ENCODE measurements around the gene ANO9. TPM values are rescaled to one million over a fixed set of nuclear protein-coding genes. Genes with fewer than 3 reads are reported as not detected.

The ANO9 gene
- total RNA-seq, 4 donors from 2014 or later, result 11.0 to 22.1 (median 16.2) TPM

- TF ChIP-seq CTCF (IDR thresholded peaks at IDR 0.05) (no peak), POLR2A (IDR thresholded peaks at IDR 0.05) (no peak)
- H3K9me3 ChIP-seq, result no peaks in the 10 kb centered on the region
- intact Hi-C loops (cut with DNase I), result no loop called here
- no peak for DNase-seq
- H3K27me3 ChIP-seq, result peaks cover 0 to 4% (median 0%) of the 10 kb centered on the region in 4 donors
- H3K36me3 ChIP-seq, result peaks cover 0 to 7% (median 0%) of the 10 kb centered on the region in 3 donors
- WGBS, 2 donors, result 73 to 83% methylated on average over 7 to 11 of the region's 44 CpGs
- H3K4me3 ChIP-seq, result no peak overlapping the region
- H3K4me1 ChIP-seq, result no peaks in the 10 kb centered on the region
- no peak overlapping the region for H3K27ac ChIP-seq
These were observed 64.5 kb downstream of the ANO9 start for GRCh38 chr11:377174-377865.

DNA sequence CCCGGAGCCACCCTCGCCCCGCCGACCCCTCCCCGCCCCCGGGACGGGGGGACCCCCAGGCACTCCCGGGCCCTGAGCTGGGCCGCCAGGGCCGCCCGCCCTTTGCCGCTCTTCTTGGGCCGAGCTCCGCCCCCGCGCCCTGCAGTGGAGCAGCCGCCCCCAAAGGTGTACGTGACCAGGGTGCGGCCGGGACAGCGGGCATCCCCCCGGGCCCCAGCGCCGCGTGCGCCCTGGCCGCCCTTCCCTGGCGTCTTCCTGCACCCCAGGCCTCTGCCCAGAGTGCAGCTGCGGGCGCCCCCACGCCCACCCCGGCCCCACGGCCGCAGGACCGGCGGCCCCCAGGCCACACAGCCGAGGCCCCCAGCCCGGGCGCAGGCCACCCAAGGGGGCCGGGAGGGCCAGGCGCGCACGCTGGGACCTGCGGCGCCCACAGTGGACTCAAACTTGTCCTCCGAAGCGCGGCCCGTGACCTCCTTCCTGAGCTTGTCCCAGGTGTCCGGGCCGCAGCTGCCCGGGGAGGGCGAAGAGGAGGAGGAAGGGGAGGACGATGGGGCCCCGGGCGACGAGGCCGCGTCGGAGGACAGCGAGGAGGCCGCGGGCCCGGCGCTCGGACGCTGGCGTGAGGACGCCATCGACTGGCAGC is 65.2 kb downstream of the ANO9 start:
- intact Hi-C loops (cut with DNase I), result no loop called here
- Histone ChIP-seq H3K9me3 (no peaks in the 10 kb centered on the region), H3K4me3 (no peak overlapping the region), H3K27me3 (peaks cover 0 to 3% (median 0%) of the 10 kb centered on the region in 4 donors), H3K4me1 (no peaks in the 10 kb centered on the region), H3K27ac (no peak overlapping the region), H3K36me3 (peaks cover 0 to 7% (median 0%) of the 10 kb centered on the region in 3 donors)
- no peak for DNase-seq
- no peak for TF ChIP-seq POLR2A (IDR thresholded peaks at IDR 0.05)
- TF ChIP-seq CTCF (IDR thresholded peaks at IDR 0.05), result no peak
- 92% methylated on average over 13 to 15 of the region's 70 CpGs for WGBS, 2 donors

GRCh38 chr11:375065-376025 is 66.5 kb downstream of the ANO9 start:
- Histone ChIP-seq H3K27ac (no peak overlapping the region), H3K27me3 (peaks cover 0 to 10% (median 2%) of the 10 kb centered on the region in 4 donors), H3K36me3 (peaks cover 0 to 7% (median 0%) of the 10 kb centered on the region in 3 donors), H3K4me3 (no peak overlapping the region), H3K9me3 (no peaks in the 10 kb centered on the region), H3K4me1 (peaks cover 0 to 9% (median under 1%) of the 10 kb centered on the region in 3 donors)
- TF ChIP-seq CTCF (IDR thresholded peaks at IDR 0.05) (no peak), POLR2A (IDR thresholded peaks at IDR 0.05) (no peak)
- no peak for DNase-seq
- intact Hi-C loops (cut with DNase I), result no loop called here
- 84 to 90% methylated on average over 8 to 19 of the region's 41 CpGs for WGBS, 2 donors

DNA sequence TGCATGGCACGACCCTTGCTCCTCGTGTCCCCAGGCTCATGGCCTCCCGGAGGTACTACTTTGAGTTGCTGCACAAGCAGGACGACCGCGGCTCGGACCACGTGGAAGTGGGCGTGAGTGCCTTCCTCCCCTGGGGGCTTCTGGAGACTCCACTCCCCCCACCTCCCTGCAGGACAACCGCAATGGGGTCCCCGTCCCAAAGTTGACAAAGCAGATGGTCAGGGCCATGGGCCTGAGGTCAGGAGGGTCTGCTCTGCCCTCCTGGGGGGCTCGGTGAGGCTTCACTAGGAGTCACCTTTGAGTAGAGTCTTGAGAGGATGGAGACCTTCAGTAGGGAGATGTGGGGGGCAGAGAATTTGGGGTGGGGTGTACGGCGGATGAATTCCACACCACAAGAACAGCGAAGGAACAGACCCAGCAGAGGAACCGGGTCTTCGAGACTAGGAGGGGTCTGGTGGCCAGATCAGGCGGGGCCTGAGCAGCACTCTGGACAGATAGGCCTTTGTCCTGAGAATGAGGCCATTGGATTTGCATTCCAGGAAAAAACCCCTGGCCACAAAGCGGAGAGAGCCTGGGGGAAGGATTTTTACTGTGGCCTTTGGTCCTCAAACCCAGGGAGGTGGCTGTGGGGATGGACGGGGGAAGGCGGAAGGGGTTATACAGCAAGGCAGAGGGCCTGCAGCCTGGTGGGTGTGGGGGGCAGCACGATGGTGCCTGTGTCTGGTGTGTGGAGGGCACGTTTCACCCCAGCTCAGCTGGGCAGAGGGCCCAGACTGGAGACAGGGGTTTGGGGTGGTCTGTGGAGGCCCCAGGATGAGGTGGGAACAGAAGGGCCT is 67.9 kb downstream of the ANO9 start:
- 84 to 88% methylated on average over 10 to 11 of the region's 23 CpGs for WGBS, 2 donors
- intact Hi-C loops (cut with DNase I), result no loop called here
- no peak for TF ChIP-seq POLR2A (IDR thresholded peaks at IDR 0.05)
- no peak for TF ChIP-seq CTCF (IDR thresholded peaks at IDR 0.05)

More for the DNA sequence above, 67.9 kb downstream of the ANO9 start:
- H3K4me1 ChIP-seq, result peaks cover under 1 to 16% (median 4%) of the 10 kb centered on the region in 3 donors
- DNase-seq, result no peak
- H3K27me3 ChIP-seq, result peaks cover 0 to 17% (median 4%) of the 10 kb centered on the region in 4 donors
- H3K36me3 ChIP-seq, result no peaks in the 10 kb centered on the region
- no peak overlapping the region for H3K27ac ChIP-seq
- H3K9me3 ChIP-seq, result no peaks in the 10 kb centered on the region
- no peak overlapping the region for H3K4me3 ChIP-seq

All from esophagus squamous epithelium (tissue), 5 donors.